Type B pancreatic cell (in vitro differentiated cells): ENCODE measurements around the gene LCTL. TPM values are rescaled to one million over a fixed set of nuclear protein-coding genes. Genes with fewer than 3 reads are reported as not detected.

Source experiments
- DNase-seq: peaks from one replicate; pipeline ENCODE4 v3.0.0; 2021; ENCODE audit warnings: mixed read lengths; ENCODE audit not compliant: unreplicated experiment; ENCODE audit errors: extremely low spot score
- H3K27ac Mint-ChIP-seq: 2 replicates; pipeline ENCODE4 v1.8.0; 2021; ENCODE audit warnings: mild to moderate bottlenecking, mixed read lengths
- H3K27me3 Mint-ChIP-seq: 2 replicates; pipeline ENCODE4 v1.8.0; 2021; ENCODE audit warnings: mixed read lengths
- H3K36me3 Mint-ChIP-seq: 2 replicates; pipeline ENCODE4 v1.8.0; 2021; ENCODE audit warnings: mixed read lengths
- H3K4me1 Mint-ChIP-seq: one replicate; pipeline ENCODE4 v1.8.0; 2021; ENCODE audit warnings: mixed read lengths; ENCODE audit not compliant: unreplicated experiment
- H3K4me3 Mint-ChIP-seq: 2 replicates; pipeline ENCODE4 v1.8.0; 2021; ENCODE audit warnings: mild to moderate bottlenecking, mixed read lengths
- H3K9me3 Mint-ChIP-seq: 2 replicates; pipeline ENCODE4 v1.8.0; 2021; ENCODE audit warnings: mixed read lengths
- CTCF ChIP-seq: fragments of 200-600 bp; sonication (generic); conservative IDR thresholded peaks from 2 replicates; pipeline ENCODE4 v1.5.0; 2021; ENCODE audit warnings: antibody characterized with exemption, mild to moderate bottlenecking
- total RNA-seq: library from RNA; stranded (reverse); gene quantifications from 2 replicates; pipeline ENCODE4 v1.2.1, GENCODE V29; 2021; ENCODE audit warnings: low replicate concordance

The LCTL gene
- total RNA-seq, 1 donor from 2014 or later: 1.4 TPM

GRCh38 chr15:66586155-66586976 lies 20.6 kb upstream of the LCTL start:
- H3K36me3 Mint-ChIP-seq: no peaks in the 10 kb centered on the region
- H3K4me3 Mint-ChIP-seq: no peak overlapping the region
- H3K27me3 Mint-ChIP-seq: peaks cover 15% of the 10 kb centered on the region
- H3K9me3 Mint-ChIP-seq: no peaks in the 10 kb centered on the region
- DNase-seq: no peak
- TF ChIP-seq CTCF: no peak
- peaks cover 10% of the 10 kb centered on the region for H3K4me1 Mint-ChIP-seq
- no peak overlapping the region for H3K27ac Mint-ChIP-seq

- no peak for TF ChIP-seq CTCF
- H3K4me1 Mint-ChIP-seq: peaks cover 3% of the 10 kb centered on the region
- H3K4me3 Mint-ChIP-seq: no peak overlapping the region
- H3K36me3 Mint-ChIP-seq: no peaks in the 10 kb centered on the region
- H3K9me3 Mint-ChIP-seq: no peaks in the 10 kb centered on the region
- peaks cover 7% of the 10 kb centered on the region for H3K27me3 Mint-ChIP-seq
- peak overlapping the region; percentile 61 for H3K27ac Mint-ChIP-seq
- no peak for DNase-seq
These were observed 16.3 kb upstream of the LCTL start for GRCh38 chr15:66581972-66582537.

DNA sequence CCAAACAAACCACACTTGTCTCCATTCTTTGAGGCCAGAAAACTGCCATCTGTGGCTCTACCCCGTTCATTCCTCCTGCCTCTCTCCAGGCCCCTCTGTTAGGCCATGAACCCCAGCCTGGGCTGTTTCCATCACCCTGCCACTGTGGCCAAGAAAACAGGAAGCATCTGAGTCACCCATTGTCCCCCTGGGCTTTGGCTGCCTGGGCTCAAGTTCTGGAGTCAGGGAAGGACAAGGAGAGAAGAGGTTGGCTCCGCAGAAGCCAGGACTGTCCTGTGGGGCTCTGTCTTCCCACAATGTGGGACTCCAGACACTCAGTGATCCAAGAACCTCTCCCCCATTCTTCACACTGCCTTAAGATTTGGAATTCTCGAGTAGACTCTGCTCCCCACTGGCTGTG lies 14.8 kb upstream of the LCTL start:
- Mint-ChIP-seq H3K9me3 (no peaks in the 10 kb centered on the region), H3K36me3 (no peaks in the 10 kb centered on the region), H3K27me3 (peaks cover under 1% of the 10 kb centered on the region), H3K4me3 (no peak overlapping the region), H3K4me1 (peaks cover 3% of the 10 kb centered on the region), H3K27ac (no peak overlapping the region)
- TF ChIP-seq CTCF: no peak
- no peak for DNase-seq

DNA sequence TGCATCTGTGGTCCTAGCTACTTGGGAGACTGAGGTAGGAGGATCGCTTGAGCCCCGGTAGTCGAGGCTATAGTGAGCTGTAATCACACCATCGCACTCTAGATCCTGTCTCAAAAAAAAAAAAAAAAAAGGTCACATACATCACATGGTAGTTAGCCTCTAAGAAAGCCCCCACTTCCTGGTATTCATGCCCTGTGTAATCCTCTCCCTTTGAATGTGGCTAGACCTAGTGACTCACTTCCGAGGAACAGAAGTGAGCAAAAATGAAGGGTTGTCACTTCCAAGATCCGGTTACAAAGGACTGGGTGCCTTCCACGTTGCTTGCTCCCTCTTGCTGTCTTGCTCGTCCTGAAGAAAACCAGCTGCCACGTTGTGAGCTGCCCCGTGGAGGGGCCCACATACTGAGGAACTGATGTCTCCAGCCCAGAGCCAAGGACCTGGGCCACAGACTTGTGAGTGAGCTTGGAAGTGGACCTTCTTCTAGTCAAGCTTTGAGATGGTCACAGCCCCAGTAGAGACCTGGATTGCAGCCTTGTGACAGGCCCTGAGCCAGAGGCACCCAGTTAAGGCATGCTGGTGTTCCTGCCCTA lies 12.6 kb upstream of the LCTL start:
- no peak for DNase-seq
- Mint-ChIP-seq H3K36me3 (no peaks in the 10 kb centered on the region), H3K27ac (no peak overlapping the region), H3K27me3 (no peaks in the 10 kb centered on the region), H3K9me3 (no peaks in the 10 kb centered on the region), H3K4me1 (peaks cover 3% of the 10 kb centered on the region), H3K4me3 (no peak overlapping the region)
- TF ChIP-seq CTCF: no peak

GRCh38 chr15:66574596-66574950 lies 8.8 kb upstream of the LCTL start:
- Mint-ChIP-seq H3K4me1 (no peaks in the 10 kb centered on the region), H3K27me3 (no peaks in the 10 kb centered on the region), H3K27ac (no peak overlapping the region), H3K36me3 (no peaks in the 10 kb centered on the region), H3K9me3 (no peaks in the 10 kb centered on the region), H3K4me3 (no peak overlapping the region)
- DNase-seq: no peak
- no peak for TF ChIP-seq CTCF
